IMR-90 (cell line): ENCODE data around the gene ONECUT1. TPM values are rescaled to one million over a fixed set of nuclear protein-coding genes. Genes with fewer than 3 reads are reported as not detected.

Source experiments
- ATAC-seq: fragments of 200-7000 bp; cut with Tn5 transposase; 2 replicates; pipeline ENCODE4 v1.9.1; 2020; ENCODE audit warnings: low read depth, mild to moderate bottlenecking, moderate library complexity
- BruUV-seq: library from RNA; stranded (reverse); fragments of 400-500 nt; replicated peaks from 2 replicates; lab custom pipeline; 2021; lab: Mats Ljungman, UMichigan
- CTCF ChIA-PET: fragments of 300-600 bp; formaldehyde crosslinking; extraction: SDS; loops from one replicate; lab custom pipeline; 2021; ENCODE audit warnings: antibody characterized with exemption; lab: Yijun Ruan, JAX
- POLR2A ChIA-PET: fragments of 300-600 bp; sonication (Branson Sonifier 250); formaldehyde crosslinking; loops from one replicate; lab custom pipeline; 2022; ENCODE audit warnings: antibody characterized with exemption; ENCODE audit not compliant: unreplicated experiment; lab: Charles Lee
- DNase-seq: peaks from one replicate; pipeline ENCODE4 v3.0.0; 2013
- H2AFZ ChIP-seq: replicated peaks from 2 replicates; pipeline ENCODE3; 2013; ENCODE audit warnings: low read length, mild to moderate bottlenecking; ENCODE audit not compliant: poor library complexity
- H2AK5ac ChIP-seq: 2 replicates; pipeline ENCODE4 v1.6.1; 2013; ENCODE audit warnings: low read depth, low read length, inconsistent platforms
- H2AK9ac ChIP-seq: replicated peaks from 2 replicates; pipeline ENCODE3; 2013; ENCODE audit warnings: mild to moderate bottlenecking, low read depth, low read length, moderate library complexity; ENCODE audit not compliant: poor library complexity
- H2BK120ac ChIP-seq: 2 replicates; pipeline ENCODE4 v1.6.1; 2013; ENCODE audit warnings: low read depth, low read length, inconsistent platforms
- H2BK15ac ChIP-seq: 3 replicates; pipeline ENCODE4 v1.6.1; 2013; ENCODE audit warnings: low read depth, low read length, inconsistent platforms
- H2BK20ac ChIP-seq: 2 replicates; pipeline ENCODE4 v1.6.1; 2013; ENCODE audit warnings: low read depth, mild to moderate bottlenecking, inconsistent platforms, low read length, moderate library complexity
- H2BK5ac ChIP-seq: 2 replicates; pipeline ENCODE4 v1.6.1; 2013; ENCODE audit warnings: mild to moderate bottlenecking, low read depth, low read length, inconsistent platforms; ENCODE audit not compliant: poor library complexity, severe bottlenecking
- H3K14ac ChIP-seq: replicated peaks from 2 replicates; pipeline ENCODE4 v1.6.1; 2013; ENCODE audit warnings: low read depth, low read length, inconsistent platforms
- H3K18ac ChIP-seq: 2 replicates; pipeline ENCODE4 v1.6.1; 2013; ENCODE audit warnings: low read depth, low read length, control low read depth
- H3K23ac ChIP-seq: 2 replicates; pipeline ENCODE4 v1.6.1; 2013; ENCODE audit warnings: low read depth, low read length, inconsistent platforms
- H3K27ac ChIP-seq: 2 replicates; pipeline ENCODE4 v1.5.1; 2013; ENCODE audit warnings: mild to moderate bottlenecking, control low read depth, low read length; ENCODE audit not compliant: insufficient read depth
- H3K27me3 ChIP-seq: 2 replicates; pipeline ENCODE4 v1.6.1; 2013; ENCODE audit warnings: low read length; ENCODE audit not compliant: control insufficient read depth, insufficient read depth
- H3K36me3 ChIP-seq: 2 replicates; pipeline ENCODE4 v1.6.1; 2013; ENCODE audit warnings: low read length, mixed read lengths; ENCODE audit not compliant: control insufficient read depth, insufficient read depth
- H3K4ac ChIP-seq: 2 replicates; pipeline ENCODE4 v1.6.1; 2013; ENCODE audit warnings: low read depth, low read length, inconsistent platforms
- H3K4me1 ChIP-seq: 2 replicates; pipeline ENCODE4 v1.6.1; 2013; ENCODE audit warnings: low read length, mixed read lengths; ENCODE audit not compliant: control insufficient read depth, insufficient read depth
- H3K4me2 ChIP-seq: 2 replicates; pipeline ENCODE4 v1.6.1; 2013; ENCODE audit warnings: low read depth, mild to moderate bottlenecking, control low read depth, low read length, moderate library complexity
- H3K4me3 ChIP-seq: 2 replicates; pipeline ENCODE4 v1.5.1; 2013; ENCODE audit warnings: low read depth, mild to moderate bottlenecking, control low read depth, low read length, moderate library complexity; ENCODE audit not compliant: insufficient read depth
- H3K56ac ChIP-seq: 2 replicates; pipeline ENCODE4 v1.6.1; 2013; ENCODE audit warnings: low read length, inconsistent platforms; ENCODE audit not compliant: insufficient read depth; ENCODE audit errors: extremely low read depth
- H3K79me1 ChIP-seq, 2 experiments: 2 replicates each; pipeline ENCODE4 v1.6.1; 2013; ENCODE audit warnings: low read length in 2 of 2, inconsistent platforms in 1 of 2, low read depth in 1 of 2
- H3K9ac ChIP-seq: 2 replicates; pipeline ENCODE4 v1.6.1; 2013; ENCODE audit warnings: low read depth, low read length, control low read depth
- H3K9me1 ChIP-seq: 2 replicates; pipeline ENCODE4 v1.6.1; 2013; ENCODE audit warnings: low read length, inconsistent platforms; ENCODE audit not compliant: insufficient read depth
- H3K9me3 ChIP-seq: 2 replicates; pipeline ENCODE4 v1.6.1; 2013; ENCODE audit warnings: low read length; ENCODE audit not compliant: control insufficient read depth, insufficient read depth
- H4K20me1 ChIP-seq: 2 replicates; pipeline ENCODE4 v1.6.1; 2013; ENCODE audit warnings: low read length, inconsistent platforms; ENCODE audit not compliant: insufficient read depth
- H4K5ac ChIP-seq: 2 replicates; pipeline ENCODE4 v1.6.1; 2013; ENCODE audit warnings: mild to moderate bottlenecking, low read depth, low read length, control low read depth
- H4K8ac ChIP-seq, 2 experiments: 2 replicates each; pipeline ENCODE4 v1.6.1; 2013; ENCODE audit warnings: low read depth in 2 of 2, low read length in 2 of 2, control low read depth in 1 of 2, inconsistent platforms in 1 of 2
- H4K91ac ChIP-seq: 2 replicates; pipeline ENCODE4 v1.6.1; 2013; ENCODE audit warnings: low read depth, low read length, inconsistent platforms; ENCODE audit not compliant: insufficient read depth
- BHLHE40 ChIP-seq: fragments of 150-350 bp; IDR thresholded peaks from 2 replicates; pipeline ENCODE4 v1.6.1; 2016; ENCODE audit warnings: mild to moderate bottlenecking, low read depth, low read length
- CEBPB ChIP-seq: IDR thresholded peaks from 2 replicates; pipeline ENCODE4 v1.6.1; 2012; ENCODE audit warnings: low read depth, low read length, improper control_type of control experiment
- FOS ChIP-seq: fragments of 150-350 bp; IDR thresholded peaks from 2 replicates; pipeline ENCODE4 v1.6.1; 2016; ENCODE audit warnings: low read depth, low read length
- MAFK ChIP-seq: IDR thresholded peaks from 2 replicates; pipeline ENCODE4 v1.6.1; 2012; ENCODE audit warnings: low read depth, low read length, improper control_type of control experiment
- MAZ ChIP-seq: IDR thresholded peaks from 2 replicates; pipeline ENCODE4 v1.6.1; 2012; ENCODE audit warnings: low read depth, mild to moderate bottlenecking, low read length, improper control_type of control experiment, moderate library complexity, borderline replicate concordance
- MXI1 ChIP-seq: IDR thresholded peaks from 2 replicates; pipeline ENCODE4 v1.6.1; 2012; ENCODE audit warnings: low read depth, mild to moderate bottlenecking, low read length, moderate library complexity, borderline replicate concordance
- RCOR1 ChIP-seq: IDR thresholded peaks from 2 replicates; pipeline ENCODE4 v1.6.1; 2012; ENCODE audit warnings: mild to moderate bottlenecking, low read length, improper control_type of control experiment; ENCODE audit not compliant: insufficient replicate concordance
- SMC3 ChIP-seq: fragments of 150-350 bp; IDR thresholded peaks from 2 replicates; pipeline ENCODE4 v1.6.1; 2016; ENCODE audit warnings: low read depth, mild to moderate bottlenecking, antibody characterized with exemption, low read length, moderate library complexity
- WGBS, 2 experiments: methylation state at CpG; one replicate each; pipeline versions ENCODE4 v1.1.5 to v1.1.7; 2013; ENCODE audit warnings: missing lambda C conversion rate in 2 of 2; ENCODE audit not compliant: insufficient read length in 1 of 2; ENCODE audit errors: extremely low coverage in 2 of 2; 5-methylcytosine and 5-hydroxymethylcytosine counted together
- dilution Hi-C: fragments of 300-500 bp; cut with HindIII; formaldehyde crosslinking; loops from one replicate; pipeline ENCODE4 v1.14.3; 2018; ENCODE audit warnings: low sequenced_read_pairs; ENCODE audit not compliant: unreplicated experiment
- in situ Hi-C: fragments of 300-500 bp; cut with MboI; formaldehyde crosslinking; loops from 3 replicates; pipeline ENCODE4 v1.14.3; 2019; ENCODE audit warnings: low sequenced_read_pairs, inconsistent platforms, mixed read lengths
- intact Hi-C: fragments of 100-400 bp; cut with micrococcal nuclease; formaldehyde crosslinking; loops from 2 replicates; pipeline ENCODE4 v1.10.0; 2022
- polyA plus RNA-seq, 3 experiments: library from polyadenylated mRNA; depleted of rRNA; stranded (reverse); fragments of >200 nt; gene quantifications; 2 replicates each; pipeline ENCODE4 v1.2.3, GENCODE V29; 2012; ENCODE audit warnings: low replicate concordance in 1 of 3
- total RNA-seq: library from RNA; depleted of rRNA; stranded (reverse); fragments of >200 nt; gene quantifications from 2 replicates; pipeline ENCODE4 v1.2.3, GENCODE V29; 2012

The ONECUT1 gene
- total and polyA plus RNA-seq, 2 of the 4 experiments (the other 2 are of a cell fraction) = not detected

DNA sequence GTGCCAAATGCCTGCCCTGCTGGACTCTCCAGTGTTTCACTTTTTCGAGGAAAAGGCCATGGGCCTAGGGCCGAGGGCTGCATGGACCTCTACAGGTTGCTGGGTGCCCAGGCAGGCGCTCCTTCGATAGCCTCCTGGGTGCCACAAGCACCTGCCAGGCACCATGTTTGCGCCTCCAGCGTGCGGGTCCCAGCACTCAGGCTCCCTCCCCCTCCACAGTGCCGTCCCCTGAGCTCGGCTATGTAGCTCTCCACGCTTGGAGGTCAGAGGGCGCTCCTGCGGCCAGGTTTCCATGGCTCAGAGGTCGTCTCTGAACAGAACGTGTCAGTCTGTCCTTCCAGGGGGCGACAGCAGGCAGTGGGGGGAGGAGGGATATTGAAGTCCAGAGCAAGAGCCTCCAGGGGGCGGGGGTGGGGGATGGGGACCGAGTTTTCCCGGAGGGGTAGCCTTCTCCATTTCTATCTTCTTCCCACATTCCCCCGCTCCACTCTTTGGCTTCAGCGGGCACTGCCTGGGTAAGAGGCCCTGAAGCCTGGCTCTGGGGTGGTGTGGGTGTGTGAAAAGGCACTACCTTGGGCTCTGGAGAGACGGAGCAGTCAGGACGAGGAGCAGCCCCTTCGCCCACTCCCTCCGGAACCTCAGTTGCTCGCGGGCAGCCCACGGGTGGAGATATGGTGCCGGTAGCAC lies 3.6 kb downstream of the ONECUT1 start:
- no peak overlapping the region for H3K18ac ChIP-seq
- H3K36me3 ChIP-seq = no peaks in the 10 kb centered on the region
- peaks cover 5% of the 10 kb centered on the region; the same call in 1 of the 2 replicates for H3K4me1 ChIP-seq
- H2BK5ac ChIP-seq = no peak overlapping the region
- CTCF ChIA-PET = no interaction called here
- peaks cover 90% of the 10 kb centered on the region for H3K27me3 ChIP-seq
- TF ChIP-seq RCOR1 (no peak), MAFK (no peak), BHLHE40 (no peak), MXI1 (no peak), FOS (no peak), CEBPB (no peak), SMC3 (no peak), MAZ (no peak)
- BruUV-seq = no TSS peak
- H3K9me3 ChIP-seq = peaks cover 8% of the 10 kb centered on the region
- no peak overlapping the region for H2AK5ac ChIP-seq
- WGBS, 2 experiments = 5% methylated on average over 4 of the region's 28 CpGs; no CpG with 5 or more reads in 1 of the 2 experiments
- dilution Hi-C loops (no loop called here), intact Hi-C loops (no loop called here), in situ Hi-C loops (no loop called here)
- H3K4ac ChIP-seq = no peak overlapping the region
- H3K23ac ChIP-seq = no peak overlapping the region
- no peaks in the 10 kb centered on the region; the same call in 1 of the 2 replicates for H4K20me1 ChIP-seq
- no peak overlapping the region for H2AK9ac ChIP-seq
- H2BK15ac ChIP-seq = no peak overlapping the region
- POLR2A ChIA-PET = no interaction called here
- H2BK20ac ChIP-seq = no peak overlapping the region
- H3K4me3 ChIP-seq = no peak overlapping the region
- no peaks in the 10 kb centered on the region for H3K79me1 ChIP-seq
- no peak overlapping the region for H3K9ac ChIP-seq
- no peak overlapping the region for H2BK120ac ChIP-seq
- no peak overlapping the region for H2AFZ ChIP-seq
- H3K14ac ChIP-seq = no peak overlapping the region
- no peak overlapping the region for H4K91ac ChIP-seq
- no peak overlapping the region for H3K56ac ChIP-seq
- H4K5ac ChIP-seq = no peak overlapping the region
- H3K4me2 ChIP-seq = no peak overlapping the region
- no peak overlapping the region for H3K27ac ChIP-seq
- H4K8ac ChIP-seq = no peak overlapping the region
- ATAC-seq (no peak), DNase-seq (no peak)
- no peaks in the 10 kb centered on the region; the same call in 1 of the 2 replicates for H3K9me1 ChIP-seq
